ENCODE measurements around the gene TTC27. TPM values are rescaled to one million over a fixed set of nuclear protein-coding genes. Genes with fewer than 3 reads are reported as not detected.

TTC27 gene
- total and polyA plus RNA-seq, 10 of the 15 experiments (the other 5 are each of a cell fraction or from before 2014, with no cell fraction given), result 20.4 to 34.9 (median 26.0) TPM

DNA sequence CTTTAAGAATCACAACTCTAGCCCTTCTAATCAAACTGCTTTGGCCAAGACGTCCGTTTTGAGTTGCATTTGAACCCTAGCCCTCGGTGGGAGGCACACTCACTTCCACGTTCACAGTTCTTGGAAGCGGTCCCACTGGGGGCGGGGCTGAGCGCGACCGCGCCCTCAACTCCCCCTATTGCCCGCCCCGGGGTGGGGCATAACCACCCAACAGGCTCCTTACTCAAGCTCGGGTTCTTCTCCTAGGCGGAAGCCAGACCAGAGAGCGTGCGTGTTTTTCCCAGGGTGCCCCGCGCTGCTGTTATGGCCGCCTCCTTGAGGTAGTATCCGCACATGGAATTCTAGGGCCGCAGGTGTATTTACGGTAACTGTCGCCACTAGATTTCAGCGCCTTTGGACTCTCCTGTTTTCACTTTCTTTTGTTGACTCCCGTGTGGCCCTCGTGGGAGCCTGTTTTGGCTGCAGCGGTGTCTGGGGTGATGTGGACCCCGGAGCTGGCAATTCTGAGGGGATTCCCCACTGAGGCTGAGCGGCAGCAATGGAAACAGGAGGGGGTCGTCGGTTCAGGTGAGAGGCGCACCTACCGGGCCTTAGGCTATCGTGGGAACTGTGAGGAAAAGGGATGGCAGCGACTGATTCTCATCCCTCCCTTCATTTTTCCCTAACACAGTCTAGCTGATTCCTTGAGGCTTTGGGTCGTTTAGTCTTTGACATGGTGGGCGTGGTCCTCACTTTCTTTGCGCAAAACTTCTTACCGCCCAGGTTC is at the start of gene TTC27 (continued):
- TF ChIP-seq, protein P1, sequence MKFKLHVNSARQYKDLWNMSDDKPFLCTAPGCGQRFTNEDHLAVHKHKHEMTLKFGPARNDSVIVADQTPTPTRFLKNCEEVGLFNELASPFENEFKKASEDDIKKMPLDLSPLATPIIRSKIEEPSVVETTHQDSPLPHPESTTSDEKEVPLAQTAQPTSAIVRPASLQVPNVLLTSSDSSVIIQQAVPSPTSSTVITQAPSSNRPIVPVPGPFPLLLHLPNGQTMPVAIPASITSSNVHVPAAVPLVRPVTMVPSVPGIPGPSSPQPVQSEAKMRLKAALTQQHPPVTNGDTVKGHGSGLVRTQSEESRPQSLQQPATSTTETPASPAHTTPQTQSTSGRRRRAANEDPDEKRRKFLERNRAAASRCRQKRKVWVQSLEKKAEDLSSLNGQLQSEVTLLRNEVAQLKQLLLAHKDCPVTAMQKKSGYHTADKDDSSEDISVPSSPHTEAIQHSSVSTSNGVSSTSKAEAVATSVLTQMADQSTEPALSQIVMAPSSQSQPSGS (IDR thresholded peaks at IDR 0.05; ENCODE audit: low read length), result no peak
- TF ChIP-seq RELA (IDR thresholded peaks at IDR 0.05; ENCODE audit: borderline replicate concordance, partially characterized antibody), result peak; percentile 52
- peak; percentile 50 for TF ChIP-seq SIX5 (IDR thresholded peaks at IDR 0.05; ENCODE audit: low read depth, low read length, severe bottlenecking)
- TF ChIP-seq BMI1 (IDR thresholded peaks at IDR 0.05; ENCODE audit: borderline replicate concordance), result no peak
- TF ChIP-seq IKZF2 (IDR thresholded peaks at IDR 0.05), result peak; percentile 48 to 62; a peak in 3 of 4 replicates
- TF ChIP-seq MTA2 (IDR thresholded peaks at IDR 0.05; ENCODE audit: low read depth), result no peak
- peak in 1 of 2 experiments; percentile 52; a peak in 1 of 4 replicates for TF ChIP-seq BHLHE40 (IDR thresholded peaks at IDR 0.05; ENCODE audit: borderline replicate concordance in 1 of 2, low read depth in 2 of 2, low read length in 1 of 2)
- peak; percentile 36; the same call in 1 of the 2 replicates for TF ChIP-seq NFIC (IDR thresholded peaks at IDR 0.05; ENCODE audit: low read depth, low read length)
- TF ChIP-seq, protein P2, sequence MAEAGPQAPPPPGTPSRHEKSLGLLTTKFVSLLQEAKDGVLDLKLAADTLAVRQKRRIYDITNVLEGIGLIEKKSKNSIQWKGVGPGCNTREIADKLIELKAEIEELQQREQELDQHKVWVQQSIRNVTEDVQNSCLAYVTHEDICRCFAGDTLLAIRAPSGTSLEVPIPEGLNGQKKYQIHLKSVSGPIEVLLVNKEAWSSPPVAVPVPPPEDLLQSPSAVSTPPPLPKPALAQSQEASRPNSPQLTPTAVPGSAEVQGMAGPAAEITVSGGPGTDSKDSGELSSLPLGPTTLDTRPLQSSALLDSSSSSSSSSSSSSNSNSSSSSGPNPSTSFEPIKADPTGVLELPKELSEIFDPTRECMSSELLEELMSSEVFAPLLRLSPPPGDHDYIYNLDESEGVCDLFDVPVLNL (IDR thresholded peaks at IDR 0.05; ENCODE audit: low read depth, low read length), result no peak
- TF ChIP-seq NBN (IDR thresholded peaks at IDR 0.05), result peak; percentile 79
- TF ChIP-seq YY1 (IDR thresholded peaks at IDR 0.05; ENCODE audit: low read depth, low read length), result peak; percentile 99
- peak; percentile 72 for TF ChIP-seq MYC (IDR thresholded peaks at IDR 0.05; ENCODE audit: insufficient read depth, insufficient read length, insufficient replicate concordance, low read length, severe bottlenecking)
- TF ChIP-seq SPI1 (IDR thresholded peaks at IDR 0.05; ENCODE audit: borderline replicate concordance, insufficient read depth, low read depth, low read length), result peak; percentile 11; the same call in 1 of the 2 replicates
- TF ChIP-seq, protein P3, sequence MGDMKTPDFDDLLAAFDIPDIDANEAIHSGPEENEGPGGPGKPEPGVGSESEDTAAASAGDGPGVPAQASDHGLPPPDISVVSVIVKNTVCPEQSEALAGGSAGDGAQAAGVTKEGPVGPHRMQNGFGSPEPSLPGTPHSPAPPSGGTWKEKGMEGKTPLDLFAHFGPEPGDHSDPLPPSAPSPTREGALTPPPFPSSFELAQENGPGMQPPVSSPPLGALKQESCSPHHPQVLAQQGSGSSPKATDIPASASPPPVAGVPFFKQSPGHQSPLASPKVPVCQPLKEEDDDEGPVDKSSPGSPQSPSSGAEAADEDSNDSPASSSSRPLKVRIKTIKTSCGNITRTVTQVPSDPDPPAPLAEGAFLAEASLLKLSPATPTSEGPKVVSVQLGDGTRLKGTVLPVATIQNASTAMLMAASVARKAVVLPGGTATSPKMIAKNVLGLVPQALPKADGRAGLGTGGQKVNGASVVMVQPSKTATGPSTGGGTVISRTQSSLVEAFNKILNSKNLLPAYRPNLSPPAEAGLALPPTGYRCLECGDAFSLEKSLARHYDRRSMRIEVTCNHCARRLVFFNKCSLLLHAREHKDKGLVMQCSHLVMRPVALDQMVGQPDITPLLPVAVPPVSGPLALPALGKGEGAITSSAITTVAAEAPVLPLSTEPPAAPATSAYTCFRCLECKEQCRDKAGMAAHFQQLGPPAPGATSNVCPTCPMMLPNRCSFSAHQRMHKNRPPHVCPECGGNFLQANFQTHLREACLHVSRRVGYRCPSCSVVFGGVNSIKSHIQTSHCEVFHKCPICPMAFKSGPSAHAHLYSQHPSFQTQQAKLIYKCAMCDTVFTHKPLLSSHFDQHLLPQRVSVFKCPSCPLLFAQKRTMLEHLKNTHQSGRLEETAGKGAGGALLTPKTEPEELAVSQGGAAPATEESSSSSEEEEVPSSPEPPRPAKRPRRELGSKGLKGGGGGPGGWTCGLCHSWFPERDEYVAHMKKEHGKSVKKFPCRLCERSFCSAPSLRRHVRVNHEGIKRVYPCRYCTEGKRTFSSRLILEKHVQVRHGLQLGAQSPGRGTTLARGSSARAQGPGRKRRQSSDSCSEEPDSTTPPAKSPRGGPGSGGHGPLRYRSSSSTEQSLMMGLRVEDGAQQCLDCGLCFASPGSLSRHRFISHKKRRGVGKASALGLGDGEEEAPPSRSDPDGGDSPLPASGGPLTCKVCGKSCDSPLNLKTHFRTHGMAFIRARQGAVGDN (IDR thresholded peaks at IDR 0.05), result peak; percentile 82; the same call in 1 of the 2 replicates
- peak; percentile 71; the same call in 1 of the 2 replicates for TF ChIP-seq GATAD2B (conservative IDR thresholded peaks at IDR 0.05; ENCODE audit: low read depth)
